ENCODE data around the gene GPR78.

DNA sequence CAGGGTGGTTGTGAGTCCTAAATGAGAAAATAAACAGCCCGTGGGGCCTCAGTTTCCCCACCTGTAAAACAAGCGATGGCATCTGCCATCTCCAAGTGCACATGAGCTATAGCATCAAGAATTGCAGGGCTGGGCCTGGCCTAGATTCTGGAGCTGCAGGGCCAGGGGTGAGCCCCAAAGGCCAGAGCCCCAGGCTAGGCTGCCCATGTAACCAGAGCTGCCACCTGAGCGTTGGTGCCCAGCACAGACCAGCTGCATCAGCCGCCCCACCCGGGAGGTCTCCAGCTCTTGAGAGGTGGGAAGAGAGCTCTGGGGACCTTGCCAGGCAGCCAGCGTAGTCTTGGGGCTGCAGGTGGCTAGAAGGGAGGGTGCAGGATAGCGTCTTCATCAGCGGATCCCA is 27.0 kb upstream of the GPR78 start:
- TF ChIP-seq POLR2A (IDR thresholded peaks at IDR 0.05), result no peak
- TF ChIP-seq, protein P1, sequence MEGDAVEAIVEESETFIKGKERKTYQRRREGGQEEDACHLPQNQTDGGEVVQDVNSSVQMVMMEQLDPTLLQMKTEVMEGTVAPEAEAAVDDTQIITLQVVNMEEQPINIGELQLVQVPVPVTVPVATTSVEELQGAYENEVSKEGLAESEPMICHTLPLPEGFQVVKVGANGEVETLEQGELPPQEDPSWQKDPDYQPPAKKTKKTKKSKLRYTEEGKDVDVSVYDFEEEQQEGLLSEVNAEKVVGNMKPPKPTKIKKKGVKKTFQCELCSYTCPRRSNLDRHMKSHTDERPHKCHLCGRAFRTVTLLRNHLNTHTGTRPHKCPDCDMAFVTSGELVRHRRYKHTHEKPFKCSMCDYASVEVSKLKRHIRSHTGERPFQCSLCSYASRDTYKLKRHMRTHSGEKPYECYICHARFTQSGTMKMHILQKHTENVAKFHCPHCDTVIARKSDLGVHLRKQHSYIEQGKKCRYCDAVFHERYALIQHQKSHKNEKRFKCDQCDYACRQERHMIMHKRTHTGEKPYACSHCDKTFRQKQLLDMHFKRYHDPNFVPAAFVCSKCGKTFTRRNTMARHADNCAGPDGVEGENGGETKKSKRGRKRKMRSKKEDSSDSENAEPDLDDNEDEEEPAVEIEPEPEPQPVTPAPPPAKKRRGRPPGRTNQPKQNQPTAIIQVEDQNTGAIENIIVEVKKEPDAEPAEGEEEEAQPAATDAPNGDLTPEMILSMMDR (IDR thresholded peaks at IDR 0.05), result no peak
